SKM-1 treated with dmso at 0.1 percent for 144 hours (cell line): ENCODE measurements around the gene HHAT.
A peak's percentile ranks its signal among the peaks of the same experiment; 100 is the strongest.

Experiments
- DNase-seq: peaks from one replicate; lab custom pipeline; 2025; ENCODE audit not compliant: unreplicated experiment; lab: John Stamatoyannopoulos, UW

Gene HHAT

DNA sequence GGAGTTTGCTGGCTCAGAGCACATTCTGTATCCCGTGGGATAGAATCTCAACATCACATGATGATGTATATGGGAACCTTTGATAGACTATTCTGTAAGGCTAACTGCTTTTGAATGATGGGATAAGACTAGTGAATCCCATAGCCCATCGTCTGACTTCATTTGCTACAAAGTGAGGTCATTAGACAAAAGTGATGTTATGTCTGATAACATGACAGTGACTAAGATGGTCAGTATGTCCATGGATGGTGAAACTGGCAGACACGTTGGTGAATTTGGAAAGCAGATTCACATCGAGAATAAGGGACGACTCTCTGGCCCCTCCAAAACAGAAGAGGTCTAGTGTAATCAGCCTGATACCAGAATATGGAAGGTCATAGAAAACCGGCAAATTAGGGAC, 108.4 kb downstream of the HHAT start:
- DNase-seq = no peak

GRCh38 chr1:210437781-210438180, 109.1 kb downstream of the HHAT start:
- no peak for DNase-seq

- no peak for DNase-seq
These were observed 110.5 kb downstream of the HHAT start for GRCh38 chr1:210438928-210439841.

DNA sequence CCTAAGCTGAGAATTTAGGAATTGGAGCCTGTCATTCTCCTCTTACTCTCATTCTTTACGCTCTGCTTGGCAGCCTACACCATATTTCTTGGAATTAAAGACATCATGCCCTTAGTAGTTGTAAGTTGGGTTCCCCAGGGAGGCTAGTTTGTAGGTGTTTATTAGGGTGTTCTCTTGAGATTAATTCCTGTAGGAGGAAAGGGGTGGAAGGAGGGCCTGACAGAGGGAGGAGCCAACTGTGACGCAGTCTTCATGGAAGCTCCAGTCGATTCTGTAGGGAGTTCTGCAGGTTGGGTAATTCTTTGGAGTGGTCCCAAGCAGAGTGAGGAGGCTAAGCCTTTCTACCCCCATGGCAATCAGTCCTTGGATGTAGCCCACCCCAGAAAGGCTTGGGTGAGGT, 111.4 kb downstream of the HHAT start:
- DNase-seq = no peak

DNA sequence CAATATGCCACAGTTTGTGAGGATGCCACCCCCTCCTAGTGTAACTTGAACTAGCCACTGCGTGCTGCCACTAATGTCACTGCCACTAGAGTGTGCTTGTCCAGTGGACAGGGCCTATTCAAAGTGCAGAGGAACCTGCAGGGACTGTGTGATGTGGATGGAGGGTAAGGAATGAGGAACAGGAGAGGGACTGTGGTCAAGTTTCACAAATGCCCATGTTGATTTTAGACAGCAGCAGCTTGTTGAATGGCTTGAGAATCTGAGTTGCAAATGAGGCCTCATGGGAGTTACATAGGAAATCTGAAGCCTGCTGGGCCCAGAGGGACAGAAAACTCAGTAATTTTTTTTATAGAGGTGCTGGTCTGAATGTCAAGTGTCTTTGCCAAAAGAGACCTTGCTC, 112.3 kb downstream of the HHAT start:
- DNase-seq = no peak

DNA sequence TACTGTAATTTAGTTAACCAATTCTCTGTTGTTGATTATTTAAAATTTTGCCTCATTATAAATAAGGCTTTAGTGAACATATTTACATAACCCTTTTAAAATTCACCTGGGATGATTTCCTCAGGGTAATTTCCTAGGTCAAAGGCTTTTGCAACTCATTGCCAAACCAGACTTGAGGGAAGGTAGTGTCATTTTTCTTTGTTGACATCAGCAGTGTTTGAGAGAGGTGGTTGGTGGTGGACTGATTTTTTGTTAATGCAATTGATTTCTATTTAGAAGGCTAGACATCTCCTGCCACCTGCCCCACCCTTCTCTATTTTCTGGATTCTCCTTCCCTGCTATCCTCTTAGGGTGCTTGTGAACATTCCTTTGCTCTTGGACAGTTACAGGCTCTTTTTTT, 116.8 kb downstream of the HHAT start:
- no peak for DNase-seq

- no peak for DNase-seq
These were observed 117.2 kb downstream of the HHAT start for GRCh38 chr1:210445931-210446330.

DNA sequence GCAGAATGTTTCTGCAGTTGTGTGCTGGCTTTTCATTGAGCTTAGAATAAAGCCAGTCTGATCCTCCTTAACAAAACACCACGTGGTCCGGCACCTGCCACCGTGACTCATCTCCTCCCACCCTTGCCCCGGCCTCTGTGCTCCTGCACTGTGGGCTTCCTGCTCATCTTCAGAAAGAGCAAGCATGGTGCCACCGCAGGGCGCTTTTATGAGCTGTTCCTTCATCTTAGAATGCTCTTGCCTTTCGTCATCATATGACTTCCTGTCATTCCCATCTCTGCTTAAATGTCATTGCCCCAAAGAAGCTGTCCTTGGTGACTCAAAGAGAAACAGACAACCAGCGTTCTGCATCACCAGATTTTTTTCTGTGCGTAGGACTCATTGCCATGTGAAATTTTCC, 117.8 kb downstream of the HHAT start:
- no peak for DNase-seq

DNA sequence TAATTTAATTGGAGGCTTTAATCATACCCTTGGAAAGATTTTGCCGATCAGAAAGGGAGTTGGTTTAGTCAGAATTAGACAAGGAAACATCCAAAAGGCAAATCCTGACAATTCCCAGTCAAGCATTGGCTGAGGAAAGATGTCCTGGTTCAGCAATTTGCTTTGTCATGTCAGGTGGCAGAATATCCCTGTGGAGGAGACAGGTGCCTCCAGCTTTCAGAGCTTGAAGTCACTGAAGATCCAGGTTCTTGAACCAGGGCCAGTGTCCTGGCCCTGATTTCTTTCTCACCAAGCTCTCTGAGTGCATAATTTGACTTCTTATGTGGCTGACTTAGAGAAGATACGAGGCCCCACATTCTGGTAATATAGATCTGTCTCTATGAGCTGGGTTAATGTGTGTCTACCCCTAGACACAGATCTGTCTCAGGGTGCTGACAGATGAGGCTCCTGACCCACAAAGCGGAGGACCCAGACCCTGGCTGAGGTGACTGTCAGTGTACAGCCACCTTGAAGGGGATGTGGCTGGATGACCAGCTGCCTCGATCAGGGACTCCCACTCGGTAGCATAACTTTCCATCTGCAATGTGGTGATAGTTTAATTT, 118.9 kb downstream of the HHAT start:
- DNase-seq = no peak

- peak; percentile 61 for DNase-seq
These were observed 119.7 kb downstream of the HHAT start for GRCh38 chr1:210448297-210448892.

GRCh38 chr1:210455840-210456603, 127.3 kb downstream of the HHAT start:
- no peak for DNase-seq

DNA sequence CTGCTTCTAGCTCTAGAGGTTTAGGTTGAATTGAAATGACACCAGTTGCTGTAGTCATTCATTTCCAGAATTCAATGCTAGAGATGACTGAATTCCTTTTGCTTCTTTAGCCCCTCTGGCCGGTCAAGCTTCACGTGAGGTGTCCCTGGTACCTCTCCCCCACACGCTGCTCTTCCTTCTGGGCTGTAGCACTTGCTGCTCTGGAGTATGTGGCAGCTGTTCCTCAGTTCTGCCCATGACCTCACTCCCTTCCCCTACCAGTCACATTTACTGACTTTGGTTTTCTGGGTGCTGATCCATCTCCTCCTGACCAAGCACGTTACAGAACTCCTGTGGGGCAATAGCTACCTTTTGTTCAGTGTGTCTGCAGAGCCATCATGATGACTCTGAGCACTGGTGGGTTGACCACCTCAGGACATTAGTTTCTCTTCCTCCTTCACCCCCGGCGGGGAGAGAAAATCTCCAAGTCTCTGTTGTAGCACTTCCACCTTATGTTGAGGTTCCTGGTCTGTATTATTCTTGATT, 128.1 kb downstream of the HHAT start:
- no peak for DNase-seq

DNA sequence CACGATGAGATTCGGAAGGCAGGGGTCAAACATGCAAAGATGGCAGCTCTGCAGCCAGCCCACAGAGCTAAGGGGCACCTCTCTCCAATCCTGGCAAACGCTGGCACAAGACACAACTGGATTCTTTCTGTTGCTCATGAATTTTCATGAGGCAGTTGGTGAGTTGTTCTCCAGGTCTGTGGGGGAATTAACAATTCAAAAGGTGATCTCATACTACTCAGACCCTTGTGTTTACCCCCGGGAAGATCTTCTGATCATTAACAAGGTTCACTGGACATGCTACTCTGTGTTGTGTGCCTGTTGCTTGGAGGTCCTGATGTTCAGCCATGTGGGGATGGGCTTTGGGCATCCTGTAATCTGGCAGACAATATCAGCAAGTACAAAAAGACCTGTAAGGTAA, 128.9 kb downstream of the HHAT start:
- DNase-seq = no peak

GRCh38 chr1:210464519-210465039, 135.9 kb downstream of the HHAT start:
- no peak for DNase-seq

DNA sequence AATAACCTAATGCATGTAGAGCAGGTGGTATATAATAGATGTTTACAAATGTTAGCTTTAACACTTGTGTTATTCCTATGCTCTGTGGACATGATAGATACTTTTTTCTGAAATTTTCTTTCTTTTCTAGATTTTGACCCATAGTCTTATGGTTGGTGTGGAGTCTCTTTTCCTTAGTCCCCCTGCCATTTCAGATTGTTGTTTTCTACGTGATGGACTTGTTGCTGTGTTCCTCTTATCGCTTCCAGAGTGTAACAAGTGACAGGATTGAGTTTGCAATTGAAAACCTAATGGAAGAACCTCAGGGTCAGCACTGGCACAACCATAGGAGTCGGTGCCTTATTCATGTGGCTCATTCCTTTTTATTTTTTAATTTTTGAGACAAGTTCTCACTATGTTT, 136.4 kb downstream of the HHAT start:
- no peak for DNase-seq

- no peak for DNase-seq
These were observed 138.8 kb downstream of the HHAT start for GRCh38 chr1:210467440-210468043.

- DNase-seq = no peak
These were observed 140.7 kb downstream of the HHAT start for GRCh38 chr1:210469441-210469840.

GRCh38 chr1:210475321-210475720, 146.6 kb downstream of the HHAT start:
- DNase-seq = no peak

GRCh38 chr1:210475806-210476205, 147.1 kb downstream of the HHAT start:
- DNase-seq = no peak

DNA sequence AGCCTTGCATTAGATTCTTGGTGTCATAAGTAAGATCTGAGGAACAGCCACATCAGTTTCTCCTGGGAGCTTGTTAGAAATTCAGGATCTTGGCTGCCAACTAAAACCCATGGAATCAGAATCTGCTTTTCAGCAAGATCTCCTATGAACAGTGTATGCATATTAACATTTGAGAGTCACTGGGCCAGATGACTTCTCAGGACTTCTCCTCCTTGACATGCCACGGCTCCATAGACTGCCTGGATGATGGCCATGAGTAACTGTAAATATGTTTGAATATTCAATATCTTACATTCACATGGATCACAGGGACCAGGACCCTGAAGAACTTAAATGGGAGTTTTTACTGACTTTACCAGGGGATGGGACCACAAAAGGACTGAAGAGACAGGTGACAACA, 148.0 kb downstream of the HHAT start:
- no peak for DNase-seq
